CD14-positive monocyte (primary cell): Measurements from ENCODE around the gene IZUMO2. TPM values are rescaled to one million over a fixed set of nuclear protein-coding genes. Genes with fewer than 3 reads are reported as not detected.

ENCODE experiments used
- DNase-seq, 3 donors: peaks; one replicate each; pipeline ENCODE4 v3.0.0-alpha.2; 2011 to 2022
- H2AFZ ChIP-seq: 2 replicates; pipeline ENCODE4 v1.6.0; 2012; ENCODE audit warnings: mild to moderate bottlenecking, low read depth, low read length, inconsistent platforms; ENCODE audit not compliant: insufficient read depth, poor library complexity, severe bottlenecking
- H3K27ac ChIP-seq, 2 donors: 1 replicate in 1 of 2; 2 replicates in 1 of 2; pipeline ENCODE4 v1.5.1; 2012 to 2013; ENCODE audit warnings: low read length in 2 of 2, control low read depth in 1 of 2, inconsistent platforms in 1 of 2, low read depth in 1 of 2, mild to moderate bottlenecking in 1 of 2
- H3K27me3 ChIP-seq, 2 donors: one replicate each; pipeline versions ENCODE4 v1.6.0 to v1.6.1; 2011 to 2013; ENCODE audit warnings: low read length in 2 of 2; ENCODE audit not compliant: control insufficient read depth in 2 of 2, insufficient read depth in 2 of 2
- H3K36me3 ChIP-seq, 2 donors: replicated peaks in 1 of 2; 1 replicate in 1 of 2; 2 replicates in 1 of 2; pipeline versions ENCODE4 v1.5.1 to v1.6.1; 2012 to 2013; ENCODE audit warnings: low read length in 2 of 2, control low read depth in 1 of 2, inconsistent platforms in 1 of 2, mild to moderate bottlenecking in 1 of 2; ENCODE audit not compliant: insufficient read depth in 2 of 2, control insufficient read depth in 1 of 2
- H3K4me1 ChIP-seq, 2 donors: 1 replicate in 1 of 2; 2 replicates in 1 of 2; pipeline versions ENCODE4 v1.5.1 to v1.6.1; 2012 to 2013; ENCODE audit warnings: low read length in 2 of 2, control low read depth in 1 of 2, inconsistent platforms in 1 of 2, mild to moderate bottlenecking in 1 of 2, moderate library complexity in 1 of 2; ENCODE audit not compliant: insufficient read depth in 2 of 2, control insufficient read depth in 1 of 2
- H3K4me2 ChIP-seq: replicated peaks from 2 replicates; pipeline ENCODE3; 2012; ENCODE audit warnings: low read length, moderate library complexity, mild to moderate bottlenecking; ENCODE audit not compliant: poor library complexity, severe bottlenecking; ENCODE audit errors: extremely low read depth
- H3K4me3 ChIP-seq, 3 experiments: fragments of 200-600 bp in 1 of 3; sonication (generic) in 1 of 3; replicated peaks in 1 of 3; 1 replicate in 2 of 3; 2 replicates in 1 of 3; pipeline ENCODE4 v1.5.1; 2011 to 2013; ENCODE audit warnings: low read length in 3 of 3, mild to moderate bottlenecking in 3 of 3, control low read depth in 2 of 3, low read depth in 2 of 3, inconsistent platforms in 1 of 3, moderate library complexity in 1 of 3
- H3K79me2 ChIP-seq: 2 replicates; pipeline ENCODE4 v1.6.0; 2012; ENCODE audit warnings: mild to moderate bottlenecking, control low read depth, inconsistent platforms, low read length, moderate library complexity; ENCODE audit not compliant: insufficient read depth
- H3K9ac ChIP-seq: 2 replicates; pipeline ENCODE4 v1.6.0; 2017; ENCODE audit warnings: low read length, mild to moderate bottlenecking; ENCODE audit not compliant: insufficient read depth, poor library complexity, severe bottlenecking
- H3K9me3 ChIP-seq, 2 donors: replicated peaks in 1 of 2; 1 replicate in 1 of 2; 2 replicates in 1 of 2; pipeline versions ENCODE4 v1.5.1 to v1.6.1; 2012 to 2013; ENCODE audit warnings: low read length in 2 of 2, control low read depth in 1 of 2; ENCODE audit not compliant: control insufficient read depth in 1 of 2, insufficient read depth in 1 of 2
- H4K20me1 ChIP-seq: 2 replicates; pipeline ENCODE4 v1.6.0; 2012; ENCODE audit warnings: mild to moderate bottlenecking, low read length, control low read depth, moderate library complexity; ENCODE audit not compliant: insufficient read depth
- H3K27ac Mint-ChIP-seq, 7 donors: one replicate each; pipeline ENCODE4 v1.8.0; 2020; ENCODE audit warnings: mild to moderate bottlenecking in 7 of 7, mixed read lengths in 7 of 7, moderate library complexity in 6 of 7, inconsistent platforms in 2 of 7
- H3K27me3 Mint-ChIP-seq, 3 donors: one replicate each; pipeline ENCODE4 v1.8.0; 2021 to 2022; ENCODE audit warnings: low read depth in 3 of 3, mild to moderate bottlenecking in 3 of 3, mixed read lengths in 3 of 3, moderate library complexity in 3 of 3, inconsistent platforms in 1 of 3
- H3K36me3 Mint-ChIP-seq, 2 donors: one replicate each; pipeline ENCODE4 v1.8.0; 2020; ENCODE audit warnings: mixed read lengths in 2 of 2, inconsistent platforms in 1 of 2, mild to moderate bottlenecking in 1 of 2
- H3K4me1 Mint-ChIP-seq: one replicate; pipeline ENCODE4 v1.8.0; 2020; ENCODE audit warnings: mild to moderate bottlenecking, mixed read lengths
- H3K4me3 Mint-ChIP-seq, 2 donors: one replicate each; pipeline ENCODE4 v1.8.0; 2020; ENCODE audit warnings: mild to moderate bottlenecking in 2 of 2, mixed read lengths in 2 of 2, moderate library complexity in 1 of 2
- H3K9me3 Mint-ChIP-seq, 7 donors: one replicate each; pipeline ENCODE4 v1.8.0; 2020 to 2022; ENCODE audit warnings: mixed read lengths in 7 of 7, mild to moderate bottlenecking in 6 of 7, moderate library complexity in 6 of 7, inconsistent platforms in 2 of 7
- CTCF ChIP-seq: fragments of 200-600 bp; IDR thresholded peaks from one replicate; pipeline ENCODE4 v1.8.0; 2022; ENCODE audit warnings: antibody characterized with exemption, mild to moderate bottlenecking
- WGBS: methylation state at CpG from one replicate; pipeline ENCODE4 v1.1.5; 2013; ENCODE audit warnings: missing lambda C conversion rate; ENCODE audit not compliant: insufficient coverage; 5-methylcytosine and 5-hydroxymethylcytosine counted together
- intact Hi-C, 2 donors: fragments of 100-400 bp; cut with micrococcal nuclease; formaldehyde crosslinking; loops; one replicate each; pipeline versions ENCODE4 v1.15.0 to v1.15.1; 2023
- polyA plus RNA-seq, 3 donors: library from polyadenylated mRNA; depleted of rRNA in 1 of 3; unstranded in 2 of 3; stranded (reverse) in 1 of 3; fragments of 300-500 nt in 2 of 3; fragments of >200 nt in 1 of 3; fragmentation: Illumina TruSeq in 2 of 3; gene quantifications; 1 replicate in 2 of 3; 2 replicates in 1 of 3; pipeline ENCODE4 v1.2.3, GENCODE V29; 2012 to 2021

The IZUMO2 gene
- polyA plus RNA-seq, 3 donors: not detected

- Mint-ChIP-seq H3K4me3 (no peak overlapping the region), H3K27ac (no peak overlapping the region), H3K27me3 (peaks cover 19 to 33% (median 22%) of the 10 kb centered on the region in 3 donors), H3K36me3 (no peaks in the 10 kb centered on the region), H3K4me1 (no peaks in the 10 kb centered on the region), H3K9me3 (peaks cover 0 to 2% (median 0%) of the 10 kb centered on the region in 7 donors)
- Histone ChIP-seq H4K20me1 (no peaks in the 10 kb centered on the region), H3K27me3 (peaks cover 3 to 9% of the 10 kb centered on the region in 2 donors), H3K9ac (no peak overlapping the region), H3K4me1 (no peaks in the 10 kb centered on the region), H3K79me2 (no peaks in the 10 kb centered on the region), H3K4me2 (no peak overlapping the region), H3K4me3 (no peak overlapping the region), H3K9me3 (no peaks in the 10 kb centered on the region), H3K27ac (no peak overlapping the region), H2AFZ (no peak overlapping the region), H3K36me3 (no peaks in the 10 kb centered on the region)
- intact Hi-C loops: no loop called here
- 82% methylated on average over 3 of the region's 4 CpGs for WGBS
- no peak for TF ChIP-seq CTCF
- DNase-seq: no peak
These were observed 33.3 kb upstream of the IZUMO2 start for GRCh38 chr19:50196322-50196932.

GRCh38 chr19:50195224-50195623 lies 32.1 kb upstream of the IZUMO2 start:
- Mint-ChIP-seq H3K27ac (no peak overlapping the region), H3K27me3 (peaks cover 15 to 24% (median 17%) of the 10 kb centered on the region in 3 donors), H3K9me3 (peaks cover 0 to 2% (median 0%) of the 10 kb centered on the region in 7 donors), H3K4me3 (no peak overlapping the region), H3K36me3 (no peaks in the 10 kb centered on the region), H3K4me1 (peaks cover 3% of the 10 kb centered on the region)
- Histone ChIP-seq H3K36me3 (no peaks in the 10 kb centered on the region), H3K9ac (no peak overlapping the region), H3K9me3 (no peaks in the 10 kb centered on the region), H3K4me3 (no peak overlapping the region), H3K27ac (no peak overlapping the region), H4K20me1 (no peaks in the 10 kb centered on the region), H3K4me1 (no peaks in the 10 kb centered on the region), H3K79me2 (no peaks in the 10 kb centered on the region), H2AFZ (no peak overlapping the region), H3K4me2 (no peak overlapping the region), H3K27me3 (peaks cover 0 to 3% of the 10 kb centered on the region in 2 donors)
- TF ChIP-seq CTCF: no peak
- intact Hi-C loops: no loop called here
- WGBS: 70% methylated on average over 2 of the region's 5 CpGs
- DNase-seq: no peak
